Activated naive CD8-positive, alpha-beta T cell treated with anti-CD3 and anti-CD28 coated beads for 36 hours (primary cell): ENCODE data around the gene ANXA5. TPM values are rescaled to one million over a fixed set of nuclear protein-coding genes. Genes with fewer than 3 reads are reported as not detected.
"Not testable (repeated sequence)": the region's sequence is repeated elsewhere in the genome, so short reads cannot be mapped to it uniquely, and the experiment has no call there.

ENCODE experiments used
- DNase-seq: peaks from one replicate; pipeline ENCODE4 v3.0.0; 2021
- H3K27ac Mint-ChIP-seq: one replicate; pipeline ENCODE4 v1.8.0; 2022; ENCODE audit warnings: mild to moderate bottlenecking, moderate library complexity, mixed read lengths
- H3K27me3 Mint-ChIP-seq: one replicate; pipeline ENCODE4 v1.8.0; 2022; ENCODE audit warnings: mild to moderate bottlenecking, mixed read lengths
- H3K36me3 Mint-ChIP-seq: one replicate; pipeline ENCODE4 v1.8.0; 2021; ENCODE audit warnings: mild to moderate bottlenecking, mixed read lengths
- H3K4me1 Mint-ChIP-seq: one replicate; pipeline ENCODE4 v1.8.0; 2021; ENCODE audit warnings: mixed read lengths
- H3K4me3 Mint-ChIP-seq: one replicate; pipeline ENCODE4 v1.8.0; 2022; ENCODE audit warnings: mild to moderate bottlenecking, moderate library complexity, mixed read lengths
- H3K9me3 Mint-ChIP-seq: one replicate; pipeline ENCODE4 v1.8.0; 2022; ENCODE audit warnings: mixed read lengths
- total RNA-seq, 2 experiments: library from RNA; stranded (reverse); gene quantifications; one replicate each; pipeline ENCODE4 v1.2.3, GENCODE V29; 2021

Gene ANXA5
- total RNA-seq, 2 experiments from 2014 or later, result 58.0 to 60.0 TPM

DNA sequence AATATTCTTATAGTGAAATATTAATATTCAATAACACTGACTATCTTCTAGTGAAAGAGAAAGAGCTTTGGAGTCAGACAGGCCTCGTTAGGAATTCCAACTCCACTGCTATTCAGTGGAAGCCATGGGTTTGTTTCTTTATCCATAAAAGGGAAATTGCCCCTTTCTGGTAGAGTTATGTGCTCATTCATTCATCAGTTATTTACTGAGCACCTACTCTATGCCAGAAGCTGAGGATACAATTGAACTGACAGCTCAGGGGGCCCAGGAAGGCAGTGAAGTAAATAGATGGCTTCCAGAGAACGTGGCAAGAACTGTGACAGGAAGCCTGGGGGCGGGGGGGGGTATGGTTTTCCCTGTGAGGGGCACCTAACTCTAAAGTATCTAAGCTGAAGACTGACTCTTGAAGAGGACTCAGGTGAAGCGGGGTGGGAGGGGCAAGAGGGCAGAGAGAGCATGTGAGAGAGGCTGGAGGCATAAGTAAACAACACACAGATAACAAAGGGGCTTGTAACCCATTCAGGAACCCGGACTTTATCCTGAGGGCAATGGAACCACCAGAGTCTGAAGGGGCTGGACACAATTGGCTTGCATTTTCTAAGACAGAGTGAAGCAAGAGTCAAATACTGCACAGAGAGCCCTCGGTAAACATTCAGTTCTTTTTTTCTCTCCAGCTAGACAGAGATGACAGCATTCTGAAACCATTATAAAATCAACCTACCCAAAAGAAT lies 20.3 kb downstream of the ANXA5 start:
- Mint-ChIP-seq H3K27me3 (no peaks in the 10 kb centered on the region), H3K9me3 (no peaks in the 10 kb centered on the region), H3K4me1 (no peaks in the 10 kb centered on the region), H3K36me3 (peaks cover 17% of the 10 kb centered on the region), H3K4me3 (no peak overlapping the region), H3K27ac (no peak overlapping the region)
- no peak for DNase-seq

DNA sequence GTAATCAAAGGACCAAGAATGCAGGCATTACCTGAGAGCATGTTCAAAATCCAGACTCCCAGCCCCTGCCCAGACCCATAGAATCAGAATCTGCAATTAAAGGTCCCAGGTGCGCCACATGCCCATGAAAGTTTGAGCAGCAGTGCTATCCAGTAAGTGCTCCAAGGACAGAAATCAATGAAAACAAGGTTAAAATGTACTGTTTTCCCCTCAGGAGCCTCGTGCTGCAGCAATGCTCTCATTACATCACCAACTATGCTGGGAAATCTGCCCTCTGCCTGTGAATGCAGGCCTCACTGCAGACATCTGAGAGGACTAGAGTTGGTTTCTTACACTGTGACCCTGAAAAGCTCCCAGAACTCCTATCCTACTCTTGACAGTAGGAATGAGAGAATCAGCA lies 21.1 kb downstream of the ANXA5 start:
- H3K27ac Mint-ChIP-seq, result no peak overlapping the region
- no peaks in the 10 kb centered on the region for H3K4me1 Mint-ChIP-seq
- no peak overlapping the region for H3K4me3 Mint-ChIP-seq
- no peaks in the 10 kb centered on the region for H3K27me3 Mint-ChIP-seq
- DNase-seq, result no peak
- H3K9me3 Mint-ChIP-seq, result no peaks in the 10 kb centered on the region
- H3K36me3 Mint-ChIP-seq, result peaks cover 17% of the 10 kb centered on the region

DNA sequence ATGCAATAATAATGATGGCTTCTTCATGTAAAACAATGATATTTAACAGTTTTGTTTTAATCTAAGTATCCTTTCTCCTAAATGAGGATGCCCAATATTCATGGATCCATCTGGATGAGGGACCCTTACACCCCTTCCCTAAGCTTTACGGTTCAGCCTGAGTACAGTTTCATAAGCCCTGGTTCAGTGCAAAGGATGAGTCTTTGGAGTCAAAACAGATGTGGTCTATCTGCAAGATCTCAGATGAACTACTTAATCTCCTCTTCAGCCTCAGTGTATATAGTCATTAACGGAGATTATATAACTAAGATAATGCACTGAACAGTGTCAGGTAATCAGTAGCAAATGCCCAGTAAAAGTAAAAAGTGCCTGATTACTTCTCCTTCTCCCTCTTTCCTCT lies 22.1 kb downstream of the ANXA5 start:
- H3K27me3 Mint-ChIP-seq, result no peaks in the 10 kb centered on the region
- H3K9me3 Mint-ChIP-seq, result no peaks in the 10 kb centered on the region
- H3K4me3 Mint-ChIP-seq, result no peak overlapping the region
- H3K27ac Mint-ChIP-seq, result no peak overlapping the region
- peaks cover 15% of the 10 kb centered on the region for H3K36me3 Mint-ChIP-seq
- H3K4me1 Mint-ChIP-seq, result no peaks in the 10 kb centered on the region
- no peak for DNase-seq

DNA sequence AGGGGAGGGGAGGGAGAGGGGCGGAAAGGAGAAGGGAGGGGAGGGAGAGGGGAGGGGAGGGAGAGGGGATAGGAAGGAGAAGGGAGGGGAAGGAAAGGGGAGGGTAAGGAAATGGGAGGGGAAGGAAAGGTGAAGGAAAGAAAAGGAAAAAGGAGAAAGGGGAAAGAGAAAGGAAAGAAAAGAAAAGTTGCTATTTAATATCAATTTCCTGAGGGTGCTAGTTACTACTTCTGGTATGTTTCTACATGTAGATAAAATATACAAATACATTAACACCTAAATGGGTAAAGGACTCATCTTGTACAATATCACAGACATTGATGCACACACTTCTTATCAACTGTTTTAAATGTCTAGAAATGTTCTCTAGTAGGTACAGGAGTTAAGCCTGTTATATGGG lies 22.6 kb downstream of the ANXA5 start:
- Mint-ChIP-seq H3K27me3 (no peaks in the 10 kb centered on the region), H3K9me3 (no peaks in the 10 kb centered on the region), H3K27ac (no peak overlapping the region), H3K4me3 (no peak overlapping the region), H3K36me3 (peaks cover 18% of the 10 kb centered on the region), H3K4me1 (no peaks in the 10 kb centered on the region)
- DNase-seq, result no peak

DNA sequence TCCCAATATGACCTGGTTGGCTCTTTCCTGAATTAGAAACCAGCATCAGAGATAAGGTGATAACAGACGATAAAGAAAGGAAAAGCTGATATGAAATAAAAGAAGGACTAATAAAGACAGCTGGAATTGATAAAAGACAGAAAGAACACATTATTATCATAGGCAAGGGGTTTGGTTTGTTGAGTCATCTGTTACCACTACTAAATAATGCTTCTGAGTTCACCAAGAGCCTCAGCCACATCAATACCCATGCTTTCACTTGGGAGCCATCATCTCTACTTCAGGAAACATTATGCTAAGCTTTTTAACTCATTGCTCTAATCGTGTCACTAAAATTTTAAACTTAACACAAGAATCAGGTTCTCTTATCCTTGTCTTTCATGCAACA lies 27.6 kb downstream of the ANXA5 start:
- peaks cover 16% of the 10 kb centered on the region for H3K36me3 Mint-ChIP-seq
- no peaks in the 10 kb centered on the region for H3K27me3 Mint-ChIP-seq
- no peaks in the 10 kb centered on the region for H3K9me3 Mint-ChIP-seq
- H3K27ac Mint-ChIP-seq, result no peak overlapping the region
- no peak for DNase-seq
- no peak overlapping the region for H3K4me3 Mint-ChIP-seq
- no peaks in the 10 kb centered on the region for H3K4me1 Mint-ChIP-seq

DNA sequence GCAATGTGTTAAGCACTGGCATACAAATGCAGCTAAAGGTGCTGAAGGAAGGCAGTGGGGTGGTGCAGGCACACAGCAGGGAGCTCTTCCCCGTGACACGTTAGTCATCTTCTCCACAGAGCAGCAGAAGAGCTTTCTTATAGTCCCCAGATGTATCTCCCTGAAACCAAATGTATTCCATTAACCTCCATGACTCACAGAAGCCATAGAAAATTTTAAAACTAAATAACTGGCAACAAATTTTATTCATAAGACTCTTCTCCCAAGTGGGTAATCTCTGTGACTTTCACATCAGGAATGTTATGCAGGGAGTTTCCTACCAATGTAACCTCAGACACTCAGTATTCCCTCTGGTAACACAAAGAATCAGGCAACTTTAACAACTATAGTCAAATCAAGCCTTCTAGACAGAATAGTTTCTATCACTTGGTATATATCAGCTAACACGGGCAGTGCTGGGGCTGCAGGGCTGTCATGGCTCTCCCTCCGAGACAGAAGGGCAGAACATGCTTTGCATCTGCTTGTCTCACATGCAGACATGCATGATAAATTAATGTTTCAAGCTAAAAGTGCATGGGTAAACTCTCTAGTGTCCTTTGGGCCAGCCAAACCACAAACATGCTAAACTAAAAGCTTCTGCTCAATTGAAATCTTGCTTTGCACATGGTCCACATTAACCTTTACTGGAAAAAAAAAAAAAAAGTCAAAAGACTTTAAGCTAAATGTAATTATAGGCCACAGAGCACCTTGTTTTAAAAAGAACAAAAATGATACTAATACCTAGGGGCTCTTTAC lies 28.2 kb downstream of the ANXA5 start:
- Mint-ChIP-seq H3K4me1 (no peaks in the 10 kb centered on the region), H3K36me3 (peaks cover 16% of the 10 kb centered on the region), H3K27ac (no peak overlapping the region), H3K4me3 (no peak overlapping the region), H3K27me3 (no peaks in the 10 kb centered on the region), H3K9me3 (no peaks in the 10 kb centered on the region)
- DNase-seq, result no peak

DNA sequence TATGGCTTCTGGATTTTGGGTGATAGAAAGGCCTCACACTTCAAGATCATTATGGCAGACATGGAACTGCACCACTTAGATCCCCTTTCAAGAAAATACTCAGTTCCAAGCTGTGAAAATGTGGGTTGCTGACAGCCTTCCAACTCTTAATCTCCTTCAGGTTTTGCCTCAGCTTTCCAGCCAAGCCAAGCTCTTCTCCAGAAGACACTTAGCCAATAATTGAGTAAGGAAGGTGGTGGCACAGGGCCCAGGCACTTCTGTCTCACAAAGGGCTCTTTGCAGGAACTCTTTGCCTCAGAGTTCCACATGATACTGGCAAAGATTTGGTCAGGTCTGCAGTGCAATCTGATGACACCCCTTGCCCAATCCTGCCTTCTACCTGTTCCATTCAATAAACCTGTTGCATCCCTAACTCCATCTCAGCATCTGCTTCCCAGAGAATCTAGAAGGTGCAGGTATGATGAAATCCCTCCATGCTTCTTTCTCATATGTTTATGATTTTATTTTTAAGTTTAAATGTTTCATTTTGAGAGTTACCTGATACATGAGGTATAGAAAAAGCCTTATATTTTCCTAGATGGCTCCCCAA lies 30.6 kb downstream of the ANXA5 start:
- Mint-ChIP-seq H3K27me3 (no peaks in the 10 kb centered on the region), H3K4me3 (no peak overlapping the region), H3K4me1 (no peaks in the 10 kb centered on the region), H3K27ac (no peak overlapping the region), H3K9me3 (no peaks in the 10 kb centered on the region), H3K36me3 (peaks cover 3% of the 10 kb centered on the region)
- no peak for DNase-seq

DNA sequence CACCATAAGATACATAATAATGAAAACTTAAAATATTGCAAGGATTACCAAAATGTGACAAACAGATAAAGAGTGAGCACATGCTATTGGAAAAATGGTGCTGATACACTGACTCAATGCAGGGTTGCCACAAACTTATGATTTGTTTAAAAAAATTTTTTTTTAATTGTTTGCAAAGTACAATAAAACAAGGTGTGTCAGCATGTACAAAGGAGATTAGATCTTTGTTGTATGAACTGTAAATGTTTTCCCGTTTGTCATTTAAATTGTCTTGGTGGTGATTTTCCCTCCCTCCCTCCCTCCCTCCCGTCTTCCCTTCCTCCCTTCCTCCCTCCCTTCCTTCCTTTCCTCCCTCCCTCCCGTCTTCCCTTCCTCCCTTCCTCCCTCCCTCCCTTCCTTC lies 31.4 kb downstream of the ANXA5 start:
- H3K4me1 Mint-ChIP-seq, result no peaks in the 10 kb centered on the region
- H3K4me3 Mint-ChIP-seq, result no peak overlapping the region
- H3K9me3 Mint-ChIP-seq, result no peaks in the 10 kb centered on the region
- no peaks in the 10 kb centered on the region for H3K27me3 Mint-ChIP-seq
- H3K27ac Mint-ChIP-seq, result no peak overlapping the region
- H3K36me3 Mint-ChIP-seq, result peaks cover 3% of the 10 kb centered on the region
- DNase-seq, result no peak

DNA sequence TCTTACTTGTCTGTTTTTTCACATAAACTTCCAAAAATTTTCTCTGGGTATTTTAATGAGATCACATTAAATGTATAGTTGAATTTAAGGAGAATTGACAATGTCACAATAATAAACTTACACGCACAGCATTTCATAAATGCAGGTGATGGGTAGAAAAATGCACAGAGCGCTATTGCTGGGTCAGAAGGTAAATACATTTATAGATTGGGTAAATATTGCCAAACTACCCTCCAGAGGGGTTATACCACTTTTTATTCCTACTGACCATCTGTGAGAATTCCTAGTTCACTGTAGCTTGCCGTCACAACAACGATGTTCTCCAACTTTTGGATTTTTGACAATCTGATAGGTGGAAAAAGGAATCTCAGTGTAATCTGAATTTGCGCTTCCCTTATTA lies 34.6 kb downstream of the ANXA5 start:
- DNase-seq, result no peak
- no peak overlapping the region for H3K27ac Mint-ChIP-seq
- no peak overlapping the region for H3K4me3 Mint-ChIP-seq
- no peaks in the 10 kb centered on the region for H3K27me3 Mint-ChIP-seq
- no peaks in the 10 kb centered on the region for H3K4me1 Mint-ChIP-seq
- H3K36me3 Mint-ChIP-seq, result no peaks in the 10 kb centered on the region
- H3K9me3 Mint-ChIP-seq, result no peaks in the 10 kb centered on the region

DNA sequence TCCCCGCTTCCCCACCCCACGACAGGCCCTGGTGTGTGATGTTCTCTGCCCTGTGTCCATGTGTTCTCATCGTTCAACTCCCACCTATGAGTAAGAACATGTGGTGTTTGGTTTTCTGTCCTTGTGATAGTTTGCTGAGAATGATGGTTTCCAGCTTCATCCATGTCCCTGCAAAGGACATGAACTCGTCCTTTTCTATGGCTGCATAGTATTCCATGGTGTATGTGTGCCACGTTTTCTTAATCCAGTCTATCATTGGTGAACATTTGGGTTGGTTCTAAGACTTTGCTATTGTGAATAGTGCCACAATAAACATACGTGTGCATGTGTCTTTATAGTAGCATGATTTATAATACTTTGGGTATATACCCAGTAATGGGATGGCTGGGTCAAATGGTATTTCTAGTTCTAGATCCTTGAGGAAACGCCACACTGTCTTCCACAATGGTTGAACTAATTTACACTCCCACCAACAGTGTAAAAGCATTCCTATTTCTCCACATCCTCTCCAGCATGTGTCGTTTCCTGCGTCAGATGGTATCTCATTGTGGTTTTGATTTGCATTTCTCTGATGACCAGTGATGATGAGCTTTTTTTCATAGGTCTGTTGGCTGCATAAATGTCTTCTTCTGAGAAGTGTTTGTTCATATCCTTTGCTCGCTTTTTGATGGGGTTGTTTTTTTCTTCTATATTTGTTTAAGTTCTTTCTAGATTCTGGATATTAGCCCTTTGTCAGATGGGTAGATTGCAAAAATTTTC lies 36.4 kb downstream of the ANXA5 start:
- H3K27me3 Mint-ChIP-seq, H3K4me3 Mint-ChIP-seq, DNase-seq, H3K27ac Mint-ChIP-seq, H3K9me3 Mint-ChIP-seq, H3K4me1 Mint-ChIP-seq, H3K36me3 Mint-ChIP-seq: not testable (repeated sequence)

DNA sequence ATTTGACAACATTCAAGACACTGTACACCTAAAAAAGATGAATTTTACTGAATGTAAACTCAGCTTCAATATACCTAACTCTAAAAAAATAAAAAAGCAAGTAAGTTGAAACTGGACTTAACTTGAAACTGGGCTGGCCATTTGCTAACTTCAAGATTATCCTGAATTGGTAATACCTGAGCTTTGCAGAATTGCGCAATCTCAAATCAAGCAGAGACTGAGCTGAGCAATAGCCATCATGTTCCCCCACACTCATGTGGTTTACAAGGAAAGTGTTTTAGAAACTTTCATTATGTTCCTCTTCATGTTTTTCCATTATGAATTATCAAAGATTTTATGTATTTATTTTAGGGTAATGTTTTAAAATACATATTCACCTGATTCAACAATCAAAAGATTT lies 38.7 kb downstream of the ANXA5 start:
- Mint-ChIP-seq H3K36me3 (no peaks in the 10 kb centered on the region), H3K4me3 (no peak overlapping the region), H3K9me3 (no peaks in the 10 kb centered on the region), H3K27ac (no peak overlapping the region), H3K27me3 (peaks cover 5% of the 10 kb centered on the region), H3K4me1 (no peaks in the 10 kb centered on the region)
- DNase-seq, result no peak

DNA sequence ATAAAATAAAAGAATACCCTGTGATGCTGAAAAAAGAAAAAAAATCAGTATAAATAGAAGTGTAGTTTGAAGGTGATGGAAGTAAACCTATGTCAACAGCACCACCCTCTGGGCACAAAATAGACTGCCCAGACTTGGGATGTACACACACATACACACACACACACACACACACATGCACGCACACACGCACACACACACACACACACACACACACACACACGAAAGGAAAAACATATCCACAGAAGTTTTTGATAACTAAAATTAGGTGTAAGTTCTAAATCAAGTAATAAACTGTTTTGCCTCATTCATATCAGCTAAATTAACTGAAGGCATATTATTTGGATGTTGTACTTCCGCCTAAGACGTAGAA lies 40.5 kb downstream of the ANXA5 start:
- peak; percentile 5 for DNase-seq
- no peaks in the 10 kb centered on the region for H3K4me1 Mint-ChIP-seq
- no peak overlapping the region for H3K27ac Mint-ChIP-seq
- peaks cover 5% of the 10 kb centered on the region for H3K27me3 Mint-ChIP-seq
- H3K36me3 Mint-ChIP-seq, result no peaks in the 10 kb centered on the region
- no peaks in the 10 kb centered on the region for H3K9me3 Mint-ChIP-seq
- no peak overlapping the region for H3K4me3 Mint-ChIP-seq

DNA sequence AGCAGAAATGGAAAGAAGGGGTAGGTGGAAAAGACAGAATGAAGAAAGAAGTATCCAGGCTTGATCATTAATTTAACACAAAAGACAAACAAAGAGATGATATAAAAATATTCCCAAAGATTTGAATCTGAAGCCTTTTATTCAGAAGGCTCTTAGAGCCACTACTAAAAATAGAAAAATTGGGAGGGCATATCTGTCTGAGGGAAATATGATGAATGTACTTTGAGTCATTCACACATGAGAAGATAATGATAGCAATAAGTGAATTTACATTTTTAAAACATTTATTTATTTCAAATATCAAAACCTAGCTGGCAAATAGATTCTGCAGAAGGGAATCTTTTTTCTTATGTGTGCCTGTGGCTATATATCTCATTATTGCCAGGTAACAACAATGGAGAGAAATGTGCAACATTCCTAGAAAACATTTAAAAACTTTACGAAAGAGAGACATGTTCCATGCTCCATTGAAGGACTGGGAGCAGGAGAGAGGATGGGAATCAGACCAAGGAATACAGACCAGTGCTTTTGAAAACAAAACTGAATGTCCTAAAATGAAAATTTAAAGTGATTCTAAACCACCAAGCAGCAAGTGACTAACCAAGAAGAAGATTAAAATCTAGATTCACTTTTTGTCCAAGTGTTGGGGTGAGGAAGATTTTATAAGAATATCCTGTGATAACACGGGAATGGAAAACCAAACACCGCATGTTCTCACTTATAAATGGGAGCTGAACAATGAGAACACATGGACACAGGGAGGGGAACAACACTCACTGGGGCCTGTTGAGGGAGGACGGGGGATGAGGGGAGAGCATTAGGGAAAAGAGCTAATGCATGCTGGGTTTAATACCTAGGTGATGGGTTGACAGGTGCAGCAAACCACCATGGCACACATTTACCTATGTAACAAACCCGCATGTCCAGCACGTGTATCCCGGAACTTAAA lies 41.2 kb downstream of the ANXA5 start:
- no peaks in the 10 kb centered on the region for H3K36me3 Mint-ChIP-seq
- H3K4me3 Mint-ChIP-seq, result no peak overlapping the region
- H3K27me3 Mint-ChIP-seq, result peaks cover 7% of the 10 kb centered on the region
- H3K4me1 Mint-ChIP-seq, result no peaks in the 10 kb centered on the region
- no peak overlapping the region for H3K27ac Mint-ChIP-seq
- no peaks in the 10 kb centered on the region for H3K9me3 Mint-ChIP-seq
- DNase-seq, result no peak

DNA sequence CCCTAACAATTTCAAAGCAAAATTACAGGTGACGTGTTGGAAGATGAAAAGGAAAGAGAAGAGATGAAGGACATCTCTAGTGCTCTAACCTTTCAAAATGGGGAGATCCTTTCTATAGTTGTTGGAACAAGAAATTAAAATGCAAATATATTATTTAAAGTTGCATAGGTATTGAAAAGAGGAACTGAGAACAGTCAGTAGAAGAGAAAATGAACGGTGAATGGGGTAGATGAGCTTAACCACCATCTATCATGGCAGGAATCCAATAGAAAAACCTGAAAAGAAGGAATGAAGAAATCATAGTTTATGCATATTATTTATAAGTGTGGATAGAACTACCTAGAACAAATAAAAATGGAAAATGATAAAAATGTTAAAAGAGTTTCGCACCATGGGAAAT lies 42.0 kb downstream of the ANXA5 start:
- H3K36me3 Mint-ChIP-seq, result no peaks in the 10 kb centered on the region
- no peak for DNase-seq
- H3K9me3 Mint-ChIP-seq, result no peaks in the 10 kb centered on the region
- H3K27me3 Mint-ChIP-seq, result peaks cover 7% of the 10 kb centered on the region
- H3K4me3 Mint-ChIP-seq, result no peak overlapping the region
- H3K27ac Mint-ChIP-seq, result no peak overlapping the region
- no peaks in the 10 kb centered on the region for H3K4me1 Mint-ChIP-seq
